GM19035 (cell line): ENCODE data around the gene EGFR.

ENCODE experiments used
- ATAC-seq: cut with Tn5 transposase; IDR thresholded peaks from one replicate; pipeline ENCODE4 v1.9.1; 2021; ENCODE audit not compliant: unreplicated experiment

EGFR gene

GRCh38 chr7:55018361-55019190, at the start of gene EGFR:
Gene EGFR (plus strand): TSS chr7:55019017. CDS start chr7:55019278, 261 bp downstream.
- ATAC-seq = no peak

GRCh38 chr7:54969208-54969967, 49.4 kb upstream of the EGFR start:
- no peak for ATAC-seq

GRCh38 chr7:54972733-54973294, 46.0 kb upstream of the EGFR start:
- no peak for ATAC-seq

GRCh38 chr7:54978364-54979116, 40.3 kb upstream of the EGFR start:
- no peak for ATAC-seq

- no peak for ATAC-seq
Measured at GRCh38 chr7:54980521-54980920, 38.3 kb upstream of the EGFR start.

GRCh38 chr7:54981913-54982312, 36.9 kb upstream of the EGFR start:
- no peak for ATAC-seq

GRCh38 chr7:54985426-54986330, 33.1 kb upstream of the EGFR start:
- no peak for ATAC-seq

- no peak for ATAC-seq
Measured at GRCh38 chr7:54986716-54987115, 32.1 kb upstream of the EGFR start.

GRCh38 chr7:54987772-54988171, 31.0 kb upstream of the EGFR start:
- no peak for ATAC-seq

GRCh38 chr7:54988516-54988915, 30.3 kb upstream of the EGFR start:
- no peak for ATAC-seq

GRCh38 chr7:54989453-54990225, 29.2 kb upstream of the EGFR start:
- no peak for ATAC-seq

GRCh38 chr7:54991341-54991740, 27.5 kb upstream of the EGFR start:
- ATAC-seq = no peak

GRCh38 chr7:54992871-54993475, 25.8 kb upstream of the EGFR start:
- ATAC-seq = no peak

- ATAC-seq = no peak
Measured at GRCh38 chr7:54995166-54995565, 23.7 kb upstream of the EGFR start.

GRCh38 chr7:54995610-54996363, 23.0 kb upstream of the EGFR start:
- peak; percentile 84 for ATAC-seq

GRCh38 chr7:54996391-54996790, 22.4 kb upstream of the EGFR start:
- no peak for ATAC-seq

- no peak for ATAC-seq
Measured at GRCh38 chr7:55004579-55004978, 14.2 kb upstream of the EGFR start.

- no peak for ATAC-seq
Measured at GRCh38 chr7:55005241-55005851, 13.5 kb upstream of the EGFR start.
